Measurements from ENCODE around the gene C11orf21. TPM values are rescaled to one million over a fixed set of nuclear protein-coding genes. Genes with fewer than 3 reads are reported as not detected.

The C11orf21 gene
- total and polyA plus RNA-seq, 10 of the 15 experiments (the other 5 are each of a cell fraction or from before 2014, with no cell fraction given) = 0.04 to 0.26 (median 0.11) TPM; not detected in 7

GRCh38 chr11:2314525-2315394, 13.0 kb upstream of the C11orf21 start (continued):
- TF ChIP-seq, protein P1, sequence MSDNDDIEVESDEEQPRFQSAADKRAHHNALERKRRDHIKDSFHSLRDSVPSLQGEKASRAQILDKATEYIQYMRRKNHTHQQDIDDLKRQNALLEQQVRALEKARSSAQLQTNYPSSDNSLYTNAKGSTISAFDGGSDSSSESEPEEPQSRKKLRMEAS (IDR thresholded peaks at IDR 0.05; ENCODE audit: low read depth, low read length) = no peak

DNA sequence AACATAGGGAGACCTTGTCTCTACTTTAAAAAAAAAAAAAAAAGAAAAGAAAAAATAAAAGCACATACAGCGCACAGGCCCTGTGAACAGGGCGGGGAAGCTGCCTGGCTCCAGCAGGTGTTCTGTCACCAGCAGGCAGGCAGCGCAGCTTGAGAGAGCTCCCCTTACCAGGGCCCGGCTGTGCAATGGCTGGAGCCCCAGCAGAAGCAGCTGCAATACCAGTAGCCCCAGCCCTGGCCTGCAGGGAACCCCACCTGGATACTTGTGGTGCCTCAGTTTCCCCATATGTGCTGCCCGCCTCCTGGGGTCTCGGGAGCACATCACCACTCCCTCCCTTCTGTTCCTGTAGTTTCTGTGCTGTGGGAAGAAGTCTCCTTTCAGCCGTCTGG, 12.4 kb upstream of the C11orf21 start:
- Histone ChIP-seq H3K4me1 (ENCODE audit: control insufficient read depth, insufficient read depth, low read length) (no peaks in the 10 kb centered on the region), H2AFZ (ENCODE audit: control insufficient read depth, low read depth, low read length) (no peak overlapping the region), H3K36me3 (ENCODE audit: control insufficient read depth in 2 of 2, insufficient read depth in 2 of 2, low read length in 1 of 2) (no peaks in the 10 kb centered on the region), H4K20me1 (ENCODE audit: control insufficient read depth, insufficient read depth) (no peaks in the 10 kb centered on the region), H3K27me3 (replicated peaks in 1 of 2; ENCODE audit: control insufficient read depth in 2 of 2, insufficient read depth in 2 of 2, low read length in 1 of 2) (no peaks in the 10 kb centered on the region), H3K9me3 (replicated peaks; ENCODE audit: control insufficient read depth, insufficient read depth, low read length) (no peaks in the 10 kb centered on the region), H3K4me2 (ENCODE audit: control insufficient read depth, insufficient read depth) (no peak overlapping the region), H3K9ac (ENCODE audit: control insufficient read depth, insufficient read depth, low read length) (no peak overlapping the region), H3K79me2 (ENCODE audit: control insufficient read depth, insufficient read depth, low read length) (no peaks in the 10 kb centered on the region), H3K27ac (ENCODE audit: control insufficient read depth, insufficient read depth) (no peak overlapping the region), H3K4me3 (no peak overlapping the region)
- ChIA-PET CTCF (interaction anchor here (1.4 kb wide), 1 partner anchor 107 kb away, joined by 3 read pairs; no protein-coding TSS in a partner anchor), RAD21 (ENCODE audit: unreplicated experiment) (no interaction called here), POLR2A (no interaction called here), SMC1A (ENCODE audit: uncharacterized antibody, unreplicated experiment) (no interaction called here)
- FAIRE-seq (no peak), ATAC-seq (no peak), DNase-seq (ENCODE audit: low read depth, low spot score) (no peak)
- in situ Hi-C loops (cut with MboI) = loop anchor here (5.0 kb wide), 1 partner anchor 103 kb away; no protein-coding TSS in a partner anchor
- BruUV-seq (replicated peaks) = no TSS peak
- intact Hi-C loops (cut with micrococcal nuclease; ENCODE audit: unreplicated experiment) = no loop called here
- 35% methylated on average over 7 of the region's 7 CpGs for WGBS (ENCODE audit: insufficient coverage, insufficient replicate concordance, low lambda C conversion rate, missing lambda C conversion rate)
- TF ChIP-seq USF1 (IDR thresholded peaks at IDR 0.05; ENCODE audit: borderline replicate concordance, extremely low read length, insufficient read depth, low read depth, low read length) = no peak
- TF ChIP-seq STAT1 (conservative IDR thresholded peaks at IDR 0.05) = no peak
- TF ChIP-seq MYB (IDR thresholded peaks at IDR 0.05; ENCODE audit: borderline replicate concordance, low read depth, low read length) = no peak
- no peak for TF ChIP-seq CHD1 (IDR thresholded peaks at IDR 0.05; ENCODE audit: low read depth, low read length)
- no peak for TF ChIP-seq BMI1 (IDR thresholded peaks at IDR 0.05; ENCODE audit: borderline replicate concordance)
- no peak for TF ChIP-seq TAF1 (IDR thresholded peaks at IDR 0.05; ENCODE audit: borderline replicate concordance, low read depth, low read length)
- no peak for TF ChIP-seq WRNIP1 (IDR thresholded peaks at IDR 0.05; ENCODE audit: borderline replicate concordance, low read depth, low read length)
- TF ChIP-seq, protein P2, sequence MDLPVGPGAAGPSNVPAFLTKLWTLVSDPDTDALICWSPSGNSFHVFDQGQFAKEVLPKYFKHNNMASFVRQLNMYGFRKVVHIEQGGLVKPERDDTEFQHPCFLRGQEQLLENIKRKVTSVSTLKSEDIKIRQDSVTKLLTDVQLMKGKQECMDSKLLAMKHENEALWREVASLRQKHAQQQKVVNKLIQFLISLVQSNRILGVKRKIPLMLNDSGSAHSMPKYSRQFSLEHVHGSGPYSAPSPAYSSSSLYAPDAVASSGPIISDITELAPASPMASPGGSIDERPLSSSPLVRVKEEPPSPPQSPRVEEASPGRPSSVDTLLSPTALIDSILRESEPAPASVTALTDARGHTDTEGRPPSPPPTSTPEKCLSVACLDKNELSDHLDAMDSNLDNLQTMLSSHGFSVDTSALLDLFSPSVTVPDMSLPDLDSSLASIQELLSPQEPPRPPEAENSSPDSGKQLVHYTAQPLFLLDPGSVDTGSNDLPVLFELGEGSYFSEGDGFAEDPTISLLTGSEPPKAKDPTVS (IDR thresholded peaks at IDR 0.05; ENCODE audit: low read depth, low read length) = no peak
- TF ChIP-seq ZSCAN29 (IDR thresholded peaks at IDR 0.05) = no peak
- no peak for TF ChIP-seq SMC3 (IDR thresholded peaks at IDR 0.05; ENCODE audit: borderline replicate concordance, low read length)
- TF ChIP-seq ATF2 (IDR thresholded peaks at IDR 0.05; ENCODE audit: low read length) = no peak
- TF ChIP-seq GABPA (IDR thresholded peaks at IDR 0.05; ENCODE audit: low read depth) = no peak
- no peak for TF ChIP-seq RFX5 (IDR thresholded peaks at IDR 0.05; ENCODE audit: low read depth, low read length)
- TF ChIP-seq RB1 (IDR thresholded peaks at IDR 0.05; ENCODE audit: borderline replicate concordance) = no peak
